ENCODE results near the gene TDRD9. TPM values are rescaled to one million over a fixed set of nuclear protein-coding genes. Genes with fewer than 3 reads are reported as not detected.
A peak's percentile ranks its signal among the peaks of the same experiment; 100 is the strongest.

Gene TDRD9
- total RNA-seq, 1 donor from 2014 or later = 8.5 TPM

DNA sequence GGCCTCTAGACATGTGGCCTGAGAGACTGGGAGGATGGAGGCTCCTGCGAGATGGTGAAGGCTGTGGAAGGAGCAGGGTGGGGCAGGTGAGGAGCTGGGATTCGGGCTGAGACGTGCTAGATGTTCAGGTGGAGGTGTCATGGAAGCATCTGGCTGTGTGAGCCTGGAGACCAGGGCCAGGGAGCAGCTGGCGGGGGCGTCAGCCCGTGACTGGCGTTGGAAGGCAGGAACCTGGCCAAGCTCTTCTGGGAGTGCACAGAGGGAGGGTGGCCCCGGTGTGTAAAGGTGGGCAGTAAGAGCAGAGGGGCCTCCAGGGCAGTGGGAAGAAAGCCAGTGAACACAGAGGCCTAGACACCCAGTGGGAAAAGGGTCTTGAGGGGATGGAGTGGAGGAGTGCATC lies 69.1 kb downstream of the TDRD9 start:
- H3K9me3 ChIP-seq = no peaks in the 10 kb centered on the region
- DNase-seq = no peak
- no peak overlapping the region for H3K4me3 ChIP-seq
- H3K36me3 ChIP-seq = no peaks in the 10 kb centered on the region
- H3K27ac ChIP-seq = no peak overlapping the region
- TF ChIP-seq, protein P1, sequence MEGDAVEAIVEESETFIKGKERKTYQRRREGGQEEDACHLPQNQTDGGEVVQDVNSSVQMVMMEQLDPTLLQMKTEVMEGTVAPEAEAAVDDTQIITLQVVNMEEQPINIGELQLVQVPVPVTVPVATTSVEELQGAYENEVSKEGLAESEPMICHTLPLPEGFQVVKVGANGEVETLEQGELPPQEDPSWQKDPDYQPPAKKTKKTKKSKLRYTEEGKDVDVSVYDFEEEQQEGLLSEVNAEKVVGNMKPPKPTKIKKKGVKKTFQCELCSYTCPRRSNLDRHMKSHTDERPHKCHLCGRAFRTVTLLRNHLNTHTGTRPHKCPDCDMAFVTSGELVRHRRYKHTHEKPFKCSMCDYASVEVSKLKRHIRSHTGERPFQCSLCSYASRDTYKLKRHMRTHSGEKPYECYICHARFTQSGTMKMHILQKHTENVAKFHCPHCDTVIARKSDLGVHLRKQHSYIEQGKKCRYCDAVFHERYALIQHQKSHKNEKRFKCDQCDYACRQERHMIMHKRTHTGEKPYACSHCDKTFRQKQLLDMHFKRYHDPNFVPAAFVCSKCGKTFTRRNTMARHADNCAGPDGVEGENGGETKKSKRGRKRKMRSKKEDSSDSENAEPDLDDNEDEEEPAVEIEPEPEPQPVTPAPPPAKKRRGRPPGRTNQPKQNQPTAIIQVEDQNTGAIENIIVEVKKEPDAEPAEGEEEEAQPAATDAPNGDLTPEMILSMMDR (IDR thresholded peaks at IDR 0.05) = no peak
- peaks cover 8% of the 10 kb centered on the region for H3K27me3 ChIP-seq (ENCODE audit: low read depth)
- no peaks in the 10 kb centered on the region for H3K4me1 ChIP-seq
- intact Hi-C loops (cut with DNase I) = no loop called here
- ATAC-seq = no peak

DNA sequence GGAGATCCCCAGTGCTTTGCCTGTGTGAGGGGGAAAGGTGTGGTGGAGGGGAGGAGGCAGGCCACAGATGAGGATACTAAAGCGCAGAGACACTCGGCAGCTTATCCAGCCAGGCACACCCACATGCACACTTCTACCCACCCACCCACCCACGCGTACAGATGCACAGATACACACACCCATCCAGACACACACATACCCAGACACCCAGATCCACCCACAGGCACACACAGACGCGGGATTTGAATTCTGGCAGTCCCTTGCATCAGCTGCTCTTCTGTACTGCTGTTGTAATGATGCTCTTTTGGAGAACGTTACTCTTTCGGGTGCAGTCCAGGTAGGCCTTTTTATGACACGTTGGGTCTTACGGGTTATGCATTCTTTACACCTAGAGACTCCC lies 69.8 kb downstream of the TDRD9 start:
- Histone ChIP-seq H3K27ac (no peak overlapping the region), H3K27me3 (ENCODE audit: low read depth) (peaks cover 7% of the 10 kb centered on the region), H3K4me3 (no peak overlapping the region), H3K4me1 (no peaks in the 10 kb centered on the region), H3K9me3 (no peaks in the 10 kb centered on the region), H3K36me3 (no peaks in the 10 kb centered on the region)
- DNase-seq (no peak), ATAC-seq (no peak)
- TF ChIP-seq, protein P1 (IDR thresholded peaks at IDR 0.05) = no peak
- intact Hi-C loops (cut with DNase I) = no loop called here

DNA sequence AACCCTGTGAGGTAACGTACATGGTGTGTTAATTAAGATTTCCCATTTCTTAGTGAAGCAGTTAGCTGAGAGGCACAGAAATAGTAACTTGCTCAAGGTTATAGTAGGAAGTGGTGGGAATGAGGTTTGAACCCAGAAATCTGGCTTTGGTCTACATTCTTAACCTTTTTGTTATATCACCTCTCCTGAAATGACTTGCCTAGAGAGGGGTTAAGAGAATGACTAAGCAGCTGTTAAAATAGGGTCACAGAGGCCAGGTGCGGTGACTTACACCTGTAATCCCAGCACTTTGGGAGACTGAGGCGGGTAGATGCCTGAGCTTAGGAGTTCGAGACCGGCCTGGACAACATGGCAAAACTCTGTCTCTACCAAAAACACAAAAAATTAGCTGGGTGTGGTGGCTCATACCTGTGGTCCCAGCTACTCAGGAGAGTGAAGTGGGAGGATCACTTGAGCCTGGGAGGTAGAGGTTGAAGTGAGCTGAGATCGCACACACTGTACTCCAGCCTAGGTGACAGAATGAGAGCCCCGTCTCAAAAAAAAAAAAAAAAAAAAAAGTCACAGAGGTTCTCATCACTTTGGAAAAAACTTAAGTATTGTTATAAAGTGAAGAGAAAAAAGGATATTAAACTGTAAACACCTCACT lies 71.7 kb downstream of the TDRD9 start:
- no peak overlapping the region for H3K4me3 ChIP-seq
- peaks cover 5% of the 10 kb centered on the region for H3K27me3 ChIP-seq (ENCODE audit: low read depth)
- no peak overlapping the region for H3K27ac ChIP-seq
- H3K9me3 ChIP-seq = no peaks in the 10 kb centered on the region
- H3K4me1 ChIP-seq = no peaks in the 10 kb centered on the region
- intact Hi-C loops (cut with DNase I) = no loop called here
- ATAC-seq (peak; percentile 36 to 65), DNase-seq (no peak)
- no peaks in the 10 kb centered on the region for H3K36me3 ChIP-seq
- TF ChIP-seq, protein P1 (IDR thresholded peaks at IDR 0.05) = no peak

DNA sequence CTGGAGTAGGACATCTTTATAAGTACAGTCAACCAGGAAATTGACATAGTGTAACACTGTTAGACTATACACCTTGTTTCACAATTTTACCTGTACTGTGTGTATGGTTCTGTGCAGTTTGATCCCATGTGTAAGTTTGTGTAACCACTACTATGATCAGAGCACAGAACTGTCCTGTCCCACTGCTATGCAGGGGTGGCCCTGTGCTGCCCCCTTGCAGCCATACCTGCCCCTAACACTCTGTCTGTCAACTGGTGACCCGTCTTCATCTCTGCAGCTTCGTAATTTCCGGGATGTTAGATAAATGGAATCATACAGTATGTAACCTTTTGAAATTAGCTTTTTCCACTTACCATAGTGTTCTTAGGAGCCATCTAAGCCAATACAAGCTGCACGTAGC lies 72.7 kb downstream of the TDRD9 start:
- Histone ChIP-seq H3K27me3 (ENCODE audit: low read depth) (no peaks in the 10 kb centered on the region), H3K36me3 (no peaks in the 10 kb centered on the region), H3K27ac (no peak overlapping the region), H3K4me3 (no peak overlapping the region), H3K4me1 (no peaks in the 10 kb centered on the region), H3K9me3 (no peaks in the 10 kb centered on the region)
- TF ChIP-seq, protein P1 (IDR thresholded peaks at IDR 0.05) = peak; percentile 19
- peak in 1 of 2 donors; percentile 42 for ATAC-seq
- intact Hi-C loops (cut with DNase I) = no loop called here
- no peak for DNase-seq

DNA sequence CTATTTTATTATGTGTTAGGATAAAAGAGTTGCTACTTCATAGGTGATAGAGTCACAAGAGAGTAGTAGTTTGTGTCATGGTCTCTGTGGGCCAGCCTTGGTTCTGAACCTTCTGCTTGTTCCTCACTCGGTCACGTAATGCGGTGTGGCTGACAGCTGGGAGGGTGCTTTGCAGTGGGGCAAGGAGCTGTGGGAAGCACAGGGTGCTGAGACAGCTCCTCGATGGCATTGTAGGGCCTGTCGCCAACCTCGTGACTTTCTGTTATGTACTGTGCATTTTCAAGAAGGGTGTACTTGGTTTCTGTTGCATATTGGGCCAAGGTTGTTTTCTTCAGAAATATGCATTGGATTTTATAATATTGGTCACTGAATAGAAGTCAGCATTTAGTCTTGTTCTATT lies 75.4 kb downstream of the TDRD9 start:
- H3K9me3 ChIP-seq = no peaks in the 10 kb centered on the region
- no peaks in the 10 kb centered on the region for H3K27me3 ChIP-seq (ENCODE audit: low read depth)
- TF ChIP-seq, protein P1 (IDR thresholded peaks at IDR 0.05) = no peak
- H3K4me3 ChIP-seq = no peak overlapping the region
- H3K36me3 ChIP-seq = no peaks in the 10 kb centered on the region
- ATAC-seq = no peak
- no peaks in the 10 kb centered on the region for H3K4me1 ChIP-seq
- intact Hi-C loops (cut with DNase I) = no loop called here
- DNase-seq = no peak
- no peak overlapping the region for H3K27ac ChIP-seq
